HEK293 (cell line): Measurements from ENCODE around the gene MAPT.

Experiments
- ELK4 ChIP-seq: IDR thresholded peaks from 2 replicates; pipeline ENCODE4 v1.6.1; 2011; ENCODE audit warnings: mild to moderate bottlenecking, low read depth, low read length, borderline replicate concordance
- TRIM28 ChIP-seq: IDR thresholded peaks from 2 replicates; pipeline ENCODE4 v1.6.1; 2011; ENCODE audit warnings: low read length, control low read depth, borderline replicate concordance
- YY1 ChIP-seq: fragments of 450-650 bp; formaldehyde crosslinking; IDR thresholded peaks from 2 replicates; pipeline ENCODE4 v1.5.1; 2018; ENCODE audit warnings: missing biosample characterization, missing genetic modification characterization
- ZNF302 ChIP-seq: fragments of 450-650 bp; formaldehyde crosslinking; IDR thresholded peaks from 2 replicates; pipeline ENCODE4 v1.5.1; 2016; ENCODE audit warnings: missing biosample characterization, missing genetic modification characterization, low read depth
- ZNF324 ChIP-seq: fragments of 450-650 bp; formaldehyde crosslinking; IDR thresholded peaks from 2 replicates; pipeline ENCODE4 v1.5.1; 2016; ENCODE audit warnings: missing biosample characterization, missing genetic modification characterization
- ZNF501 ChIP-seq: fragments of 450-650 bp; formaldehyde crosslinking; IDR thresholded peaks from 2 replicates; pipeline ENCODE4 v1.5.1; 2016; ENCODE audit warnings: missing biosample characterization, missing genetic modification characterization
- ZNF558 ChIP-seq: fragments of 450-650 bp; formaldehyde crosslinking; IDR thresholded peaks from 2 replicates; pipeline ENCODE4 v1.5.1; 2016; ENCODE audit warnings: missing biosample characterization, missing genetic modification characterization
- ZNF600 ChIP-seq: fragments of 450-650 bp; formaldehyde crosslinking; IDR thresholded peaks from 2 replicates; pipeline ENCODE4 v1.5.1; 2016; ENCODE audit warnings: missing biosample characterization, missing genetic modification characterization
- ZNF660 ChIP-seq: fragments of 450-650 bp; IDR thresholded peaks from 2 replicates; pipeline ENCODE4 v1.5.1; 2018; ENCODE audit warnings: missing biosample characterization, mild to moderate bottlenecking, missing genetic modification characterization
- ZNF768 ChIP-seq: fragments of 450-650 bp; formaldehyde crosslinking; IDR thresholded peaks from 2 replicates; pipeline ENCODE4 v1.5.1; 2018; ENCODE audit warnings: missing biosample characterization, mild to moderate bottlenecking, missing genetic modification characterization
- TF ChIP-seq, protein P1 (sequence below): fragments of 450-650 bp; formaldehyde crosslinking; IDR thresholded peaks from 2 replicates; pipeline ENCODE4 v1.5.1; 2016; ENCODE audit warnings: missing biosample characterization, missing genetic modification characterization
- TF ChIP-seq, protein P2 (sequence below): fragments of 450-650 bp; formaldehyde crosslinking; IDR thresholded peaks from 2 replicates; pipeline ENCODE4 v1.5.1; 2016; ENCODE audit warnings: missing biosample characterization, missing genetic modification characterization, low read depth
- TF ChIP-seq, protein P3 (sequence below): fragments of 450-650 bp; formaldehyde crosslinking; conservative IDR thresholded peaks from 2 replicates; pipeline ENCODE4 v1.5.1; 2016; ENCODE audit warnings: low read depth, missing biosample characterization, missing genetic modification characterization

DNA sequence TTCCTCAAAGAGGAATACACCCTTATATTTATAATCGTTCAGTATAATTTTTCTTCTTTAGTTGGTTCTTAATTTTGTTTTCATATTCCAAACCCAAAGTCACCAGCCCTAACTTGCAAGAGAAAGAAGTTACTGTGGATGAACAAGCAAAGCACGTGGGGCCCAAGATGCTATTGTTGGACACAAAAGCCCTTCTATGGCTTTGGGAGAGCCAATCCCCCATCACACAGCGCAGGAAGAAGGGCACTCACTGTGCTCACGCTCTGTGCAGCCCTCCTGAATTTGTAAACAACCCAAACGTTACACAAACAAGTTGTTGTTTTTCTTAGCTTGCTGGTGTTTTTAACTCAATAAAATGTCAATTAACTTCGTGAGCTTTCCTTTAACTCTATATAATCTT lies 27.2 kb upstream of the MAPT start:
- TF ChIP-seq ZNF324 (tag by site-specific recombination) (no peak), ZNF768 (tag by site-specific recombination) (no peak), TRIM28 (no peak), ZNF660 (tag by site-specific recombination) (no peak), ZNF501 (no peak), ZNF302 (tag by site-specific recombination) (no peak), YY1 (tag by site-specific recombination) (no peak), ZNF558 (tag by site-specific recombination) (no peak), ZNF600 (tag by site-specific recombination) (no peak), ELK4 (no peak)
- TF ChIP-seq, protein P1, sequence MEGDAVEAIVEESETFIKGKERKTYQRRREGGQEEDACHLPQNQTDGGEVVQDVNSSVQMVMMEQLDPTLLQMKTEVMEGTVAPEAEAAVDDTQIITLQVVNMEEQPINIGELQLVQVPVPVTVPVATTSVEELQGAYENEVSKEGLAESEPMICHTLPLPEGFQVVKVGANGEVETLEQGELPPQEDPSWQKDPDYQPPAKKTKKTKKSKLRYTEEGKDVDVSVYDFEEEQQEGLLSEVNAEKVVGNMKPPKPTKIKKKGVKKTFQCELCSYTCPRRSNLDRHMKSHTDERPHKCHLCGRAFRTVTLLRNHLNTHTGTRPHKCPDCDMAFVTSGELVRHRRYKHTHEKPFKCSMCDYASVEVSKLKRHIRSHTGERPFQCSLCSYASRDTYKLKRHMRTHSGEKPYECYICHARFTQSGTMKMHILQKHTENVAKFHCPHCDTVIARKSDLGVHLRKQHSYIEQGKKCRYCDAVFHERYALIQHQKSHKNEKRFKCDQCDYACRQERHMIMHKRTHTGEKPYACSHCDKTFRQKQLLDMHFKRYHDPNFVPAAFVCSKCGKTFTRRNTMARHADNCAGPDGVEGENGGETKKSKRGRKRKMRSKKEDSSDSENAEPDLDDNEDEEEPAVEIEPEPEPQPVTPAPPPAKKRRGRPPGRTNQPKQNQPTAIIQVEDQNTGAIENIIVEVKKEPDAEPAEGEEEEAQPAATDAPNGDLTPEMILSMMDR (tag by site-specific recombination) = no peak
- TF ChIP-seq, protein P2, sequence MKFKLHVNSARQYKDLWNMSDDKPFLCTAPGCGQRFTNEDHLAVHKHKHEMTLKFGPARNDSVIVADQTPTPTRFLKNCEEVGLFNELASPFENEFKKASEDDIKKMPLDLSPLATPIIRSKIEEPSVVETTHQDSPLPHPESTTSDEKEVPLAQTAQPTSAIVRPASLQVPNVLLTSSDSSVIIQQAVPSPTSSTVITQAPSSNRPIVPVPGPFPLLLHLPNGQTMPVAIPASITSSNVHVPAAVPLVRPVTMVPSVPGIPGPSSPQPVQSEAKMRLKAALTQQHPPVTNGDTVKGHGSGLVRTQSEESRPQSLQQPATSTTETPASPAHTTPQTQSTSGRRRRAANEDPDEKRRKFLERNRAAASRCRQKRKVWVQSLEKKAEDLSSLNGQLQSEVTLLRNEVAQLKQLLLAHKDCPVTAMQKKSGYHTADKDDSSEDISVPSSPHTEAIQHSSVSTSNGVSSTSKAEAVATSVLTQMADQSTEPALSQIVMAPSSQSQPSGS (tag by site-specific recombination) = no peak
- TF ChIP-seq, protein P3, sequence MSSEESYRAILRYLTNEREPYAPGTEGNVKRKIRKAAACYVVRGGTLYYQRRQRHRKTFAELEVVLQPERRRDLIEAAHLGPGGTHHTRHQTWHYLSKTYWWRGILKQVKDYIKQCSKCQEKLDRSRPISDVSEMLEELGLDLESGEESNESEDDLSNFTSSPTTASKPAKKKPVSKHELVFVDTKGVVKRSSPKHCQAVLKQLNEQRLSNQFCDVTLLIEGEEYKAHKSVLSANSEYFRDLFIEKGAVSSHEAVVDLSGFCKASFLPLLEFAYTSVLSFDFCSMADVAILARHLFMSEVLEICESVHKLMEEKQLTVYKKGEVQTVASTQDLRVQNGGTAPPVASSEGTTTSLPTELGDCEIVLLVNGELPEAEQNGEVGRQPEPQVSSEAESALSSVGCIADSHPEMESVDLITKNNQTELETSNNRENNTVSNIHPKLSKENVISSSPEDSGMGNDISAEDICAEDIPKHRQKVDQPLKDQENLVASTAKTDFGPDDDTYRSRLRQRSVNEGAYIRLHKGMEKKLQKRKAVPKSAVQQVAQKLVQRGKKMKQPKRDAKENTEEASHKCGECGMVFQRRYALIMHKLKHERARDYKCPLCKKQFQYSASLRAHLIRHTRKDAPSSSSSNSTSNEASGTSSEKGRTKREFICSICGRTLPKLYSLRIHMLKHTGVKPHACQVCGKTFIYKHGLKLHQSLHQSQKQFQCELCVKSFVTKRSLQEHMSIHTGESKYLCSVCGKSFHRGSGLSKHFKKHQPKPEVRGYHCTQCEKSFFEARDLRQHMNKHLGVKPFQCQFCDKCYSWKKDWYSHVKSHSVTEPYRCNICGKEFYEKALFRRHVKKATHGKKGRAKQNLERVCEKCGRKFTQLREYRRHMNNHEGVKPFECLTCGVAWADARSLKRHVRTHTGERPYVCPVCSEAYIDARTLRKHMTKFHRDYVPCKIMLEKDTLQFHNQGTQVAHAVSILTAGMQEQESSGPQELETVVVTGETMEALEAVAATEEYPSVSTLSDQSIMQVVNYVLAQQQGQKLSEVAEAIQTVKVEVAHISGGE = no peak
